ENCODE results near the gene P4HA2.
"Not testable (repeated sequence)": the region's sequence is repeated elsewhere in the genome, so short reads cannot be mapped to it uniquely, and the experiment has no call there.

P4HA2 gene

DNA sequence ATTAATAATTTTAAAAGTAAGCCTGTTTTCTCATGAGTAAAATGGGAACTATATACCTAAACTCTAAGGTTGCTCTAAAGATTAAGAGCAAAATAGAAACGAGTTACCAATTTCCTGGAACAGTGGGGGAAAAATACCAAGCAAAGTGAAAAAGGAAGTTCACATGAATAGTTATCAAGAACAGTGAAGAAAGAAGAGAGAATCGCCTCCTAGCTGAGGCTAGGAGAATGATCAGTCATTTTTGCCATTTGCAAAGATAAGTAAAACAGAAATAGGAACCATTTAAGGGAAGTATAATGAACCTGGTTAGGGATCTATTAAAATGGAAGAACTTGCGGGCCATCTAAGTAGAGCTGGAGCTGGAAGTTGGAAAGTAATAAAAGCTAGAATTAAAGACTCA, 50.7 kb downstream of the P4HA2 start:
- TF ChIP-seq, protein P1, sequence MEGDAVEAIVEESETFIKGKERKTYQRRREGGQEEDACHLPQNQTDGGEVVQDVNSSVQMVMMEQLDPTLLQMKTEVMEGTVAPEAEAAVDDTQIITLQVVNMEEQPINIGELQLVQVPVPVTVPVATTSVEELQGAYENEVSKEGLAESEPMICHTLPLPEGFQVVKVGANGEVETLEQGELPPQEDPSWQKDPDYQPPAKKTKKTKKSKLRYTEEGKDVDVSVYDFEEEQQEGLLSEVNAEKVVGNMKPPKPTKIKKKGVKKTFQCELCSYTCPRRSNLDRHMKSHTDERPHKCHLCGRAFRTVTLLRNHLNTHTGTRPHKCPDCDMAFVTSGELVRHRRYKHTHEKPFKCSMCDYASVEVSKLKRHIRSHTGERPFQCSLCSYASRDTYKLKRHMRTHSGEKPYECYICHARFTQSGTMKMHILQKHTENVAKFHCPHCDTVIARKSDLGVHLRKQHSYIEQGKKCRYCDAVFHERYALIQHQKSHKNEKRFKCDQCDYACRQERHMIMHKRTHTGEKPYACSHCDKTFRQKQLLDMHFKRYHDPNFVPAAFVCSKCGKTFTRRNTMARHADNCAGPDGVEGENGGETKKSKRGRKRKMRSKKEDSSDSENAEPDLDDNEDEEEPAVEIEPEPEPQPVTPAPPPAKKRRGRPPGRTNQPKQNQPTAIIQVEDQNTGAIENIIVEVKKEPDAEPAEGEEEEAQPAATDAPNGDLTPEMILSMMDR (IDR thresholded peaks at IDR 0.05; ENCODE audit: control insufficient read depth, insufficient read depth, low read depth, low read length, missing control alignments) = peak; percentile 29
- H3K4me3 ChIP-seq (ENCODE audit: control insufficient read depth, low read depth, low read length) = no peak overlapping the region
- DNase-seq (ENCODE audit: low read depth) = no peak

DNA sequence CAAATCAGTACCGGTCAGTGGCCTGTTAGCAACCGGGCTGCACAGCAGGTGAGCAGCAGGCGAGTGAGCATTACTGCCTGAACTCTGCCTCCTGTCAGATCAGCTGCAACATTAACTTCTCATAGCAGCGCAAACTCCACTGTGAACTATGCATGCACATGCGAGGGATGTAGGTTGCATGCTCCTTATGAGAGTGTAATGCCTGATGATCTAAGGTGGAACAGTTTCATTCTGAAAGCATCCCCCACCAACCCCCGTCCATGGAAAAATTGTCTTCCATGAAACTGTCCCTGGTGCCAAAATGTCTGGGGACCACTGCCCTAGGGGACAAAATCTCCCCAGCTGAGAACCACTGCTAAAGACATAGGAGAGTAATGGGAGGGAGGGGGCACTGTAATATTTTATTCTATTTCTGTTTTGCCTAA, 51.1 kb downstream of the P4HA2 start:
- no peak for DNase-seq (ENCODE audit: low read depth)
- TF ChIP-seq, protein P1 (IDR thresholded peaks at IDR 0.05; ENCODE audit: control insufficient read depth, insufficient read depth, low read depth, low read length, missing control alignments) = no peak
- H3K4me3 ChIP-seq (ENCODE audit: control insufficient read depth, low read depth, low read length) = no peak overlapping the region

DNA sequence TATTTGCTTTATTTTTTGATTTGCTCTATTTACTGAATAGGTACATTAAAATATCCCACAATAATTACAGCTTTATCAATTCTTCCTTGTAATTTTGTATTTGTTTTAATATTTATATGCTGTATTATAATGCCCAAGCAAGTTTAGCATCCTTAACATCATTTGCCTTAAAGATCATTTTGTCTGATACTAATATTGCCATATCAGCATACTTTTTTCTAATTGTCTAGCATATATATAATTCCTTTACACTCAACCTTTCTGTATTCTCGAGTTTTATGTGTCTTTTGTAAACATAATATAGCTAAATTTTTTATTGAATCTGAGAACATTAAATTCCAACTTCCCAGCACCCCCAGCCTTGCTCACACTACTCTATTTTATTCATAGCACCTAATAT, 64.7 kb downstream of the P4HA2 start:
- no peak overlapping the region for H3K4me3 ChIP-seq (ENCODE audit: control insufficient read depth, low read depth, low read length)
- TF ChIP-seq, protein P1 (IDR thresholded peaks at IDR 0.05; ENCODE audit: control insufficient read depth, insufficient read depth, low read depth, low read length, missing control alignments) = no peak
- no peak for DNase-seq (ENCODE audit: low read depth)

DNA sequence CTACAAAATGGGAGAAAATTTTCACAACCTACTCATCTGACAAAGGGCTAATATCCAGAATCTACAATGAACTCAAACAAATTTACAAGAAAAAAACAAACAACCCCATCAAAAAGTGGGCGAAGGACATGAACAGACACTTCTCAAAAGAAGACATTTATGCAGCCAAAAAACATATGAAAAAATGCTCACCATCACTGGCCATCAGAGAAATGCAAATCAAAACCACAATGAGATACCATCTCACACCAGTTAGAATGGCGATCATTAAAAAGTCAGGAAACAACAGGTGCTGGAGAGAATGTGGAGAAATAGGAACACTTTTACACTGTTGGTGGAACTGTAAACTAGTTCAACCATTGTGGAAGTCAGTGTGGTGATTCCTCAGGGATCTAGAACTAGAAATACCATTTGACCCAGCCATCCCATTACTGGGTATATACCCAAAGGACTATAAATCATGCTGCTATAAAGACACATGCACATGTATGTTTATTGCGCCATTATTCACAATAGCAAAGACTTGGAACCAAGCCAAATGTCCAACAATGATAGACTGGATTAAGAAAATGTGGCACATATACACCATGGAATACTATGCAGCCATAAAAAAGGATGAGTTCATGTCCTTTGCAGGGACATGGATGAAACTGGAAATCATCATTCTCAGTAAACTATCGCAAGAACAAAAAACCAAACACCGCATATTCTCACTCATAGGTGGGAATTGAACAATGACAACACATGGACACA, 65.9 kb downstream of the P4HA2 start:
- not testable (repeated sequence) for H3K4me3 ChIP-seq (ENCODE audit: control insufficient read depth, low read depth, low read length); DNase-seq (ENCODE audit: low read depth)

DNA sequence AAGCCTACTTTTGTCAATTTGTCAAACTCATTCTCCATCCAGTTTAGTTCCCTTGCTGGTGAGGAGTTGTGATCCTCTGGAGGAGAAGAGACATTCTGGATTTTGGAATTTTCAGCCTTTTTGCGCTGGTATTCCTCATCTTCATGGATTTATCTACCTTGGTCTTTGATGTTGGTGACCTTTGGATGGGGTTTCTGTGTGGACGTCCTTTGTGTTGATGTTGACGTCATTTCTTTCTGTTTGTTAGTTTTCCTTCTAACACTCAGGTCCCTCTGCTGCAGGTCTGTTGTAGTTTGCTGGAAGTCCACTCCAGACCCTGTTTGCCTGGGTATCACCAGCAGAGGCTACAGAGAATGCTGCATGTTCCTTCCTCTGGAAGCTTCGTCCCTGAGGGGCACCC, 71.2 kb downstream of the P4HA2 start:
- TF ChIP-seq, protein P1 (IDR thresholded peaks at IDR 0.05; ENCODE audit: control insufficient read depth, insufficient read depth, low read depth, low read length, missing control alignments) = no peak
- no peak overlapping the region for H3K4me3 ChIP-seq (ENCODE audit: control insufficient read depth, low read depth, low read length)
- no peak for DNase-seq (ENCODE audit: low read depth)

DNA sequence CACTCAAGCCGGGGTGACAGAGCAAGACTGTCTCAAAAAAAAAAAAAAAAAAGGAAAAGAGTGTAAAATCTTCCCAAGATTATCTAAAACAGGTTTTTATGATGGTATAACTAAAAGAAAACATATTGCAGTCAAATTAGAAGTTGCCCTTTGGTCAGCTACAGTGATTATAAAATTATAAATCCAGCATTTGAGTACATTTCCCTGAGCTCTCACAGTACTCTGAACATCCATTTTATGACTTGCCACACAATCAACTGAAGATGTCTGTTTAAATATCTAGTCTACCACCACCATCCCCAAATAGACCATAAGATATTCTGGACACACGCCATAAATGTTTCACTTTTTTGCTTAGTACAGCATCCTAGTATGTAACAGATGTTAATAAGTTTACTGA, 77.1 kb downstream of the P4HA2 start:
- no peak overlapping the region for H3K4me3 ChIP-seq (ENCODE audit: control insufficient read depth, low read depth, low read length)
- TF ChIP-seq, protein P1 (IDR thresholded peaks at IDR 0.05; ENCODE audit: control insufficient read depth, insufficient read depth, low read depth, low read length, missing control alignments) = no peak
- no peak for DNase-seq (ENCODE audit: low read depth)

DNA sequence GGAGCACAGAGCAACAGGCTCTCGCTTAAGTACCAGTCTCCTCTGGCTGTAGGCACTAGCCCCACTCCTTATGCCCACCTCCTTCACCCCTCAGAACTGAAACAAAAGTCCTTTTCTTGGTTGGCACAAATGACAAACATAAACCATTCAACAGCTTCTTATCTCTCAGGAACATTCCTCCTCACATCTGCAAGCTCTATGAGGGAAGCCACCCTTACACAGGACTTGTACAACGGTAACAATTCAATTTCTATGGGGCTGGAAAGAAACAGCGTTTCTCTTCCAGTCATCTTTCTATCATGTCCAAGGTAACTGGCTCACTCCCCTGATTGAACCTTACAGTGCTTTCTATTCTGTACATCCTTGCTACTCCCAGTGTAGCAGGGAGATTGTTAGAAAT, 80.0 kb downstream of the P4HA2 start:
- TF ChIP-seq, protein P1 (IDR thresholded peaks at IDR 0.05; ENCODE audit: control insufficient read depth, insufficient read depth, low read depth, low read length, missing control alignments) = no peak
- no peak overlapping the region for H3K4me3 ChIP-seq (ENCODE audit: control insufficient read depth, low read depth, low read length)
- DNase-seq (ENCODE audit: low read depth) = no peak

DNA sequence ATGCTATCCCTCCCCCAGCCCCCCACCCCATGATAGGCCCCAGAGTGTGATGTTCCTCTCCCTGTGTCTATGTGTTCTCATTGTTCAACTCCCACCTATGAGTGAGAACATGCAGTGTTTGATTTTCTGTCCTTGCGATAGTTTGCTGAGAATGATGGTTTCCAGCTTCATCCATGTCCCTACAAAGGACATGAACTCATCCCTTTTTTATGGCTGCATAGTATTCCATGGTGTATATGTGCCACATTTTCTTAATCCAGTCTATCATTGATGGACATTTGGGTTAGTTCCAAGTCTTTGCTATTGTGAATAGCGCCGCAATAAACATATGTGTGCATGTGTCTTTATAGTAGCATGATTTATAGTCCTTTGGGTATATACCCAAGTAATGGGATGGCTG, 82.3 kb downstream of the P4HA2 start:
- not testable (repeated sequence) for H3K4me3 ChIP-seq (ENCODE audit: control insufficient read depth, low read depth, low read length); DNase-seq (ENCODE audit: low read depth)

All from AG09309 (cell line).